ENCODE data around the gene KRTAP6-2.

DNA sequence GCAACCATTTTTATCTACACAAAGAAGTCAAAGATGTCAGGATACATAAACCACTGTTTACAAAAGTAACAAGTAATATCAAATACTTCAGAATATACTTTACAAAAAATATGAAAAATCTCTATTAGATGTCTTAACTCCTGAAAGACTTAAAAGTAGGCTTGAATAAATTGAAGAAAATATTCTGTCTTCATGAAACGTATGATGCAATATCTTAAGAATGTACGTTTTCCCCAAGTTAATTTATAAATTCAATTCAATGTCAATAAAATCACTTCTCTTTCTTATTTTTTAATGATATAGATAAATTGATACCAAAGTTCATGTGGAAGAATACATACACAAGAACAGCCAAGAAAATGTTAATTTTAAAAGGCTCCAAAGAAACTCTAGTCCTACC, 43.6 kb downstream of the KRTAP6-2 start:
- TF ChIP-seq CREB1 (CRISPR knock-in tag; IDR thresholded peaks at IDR 0.05; ENCODE audit: low read depth) (no peak), CTCF (conservative IDR thresholded peaks at IDR 0.05; ENCODE audit: low read depth in 2 of 2) (no peak), POLR2AphosphoS5 (IDR thresholded peaks at IDR 0.05; ENCODE audit: low read depth) (no peak), EZH2 (IDR thresholded peaks at IDR 0.05; ENCODE audit: low read depth, unreplicated experiment) (no peak), STAT1 (IDR thresholded peaks at IDR 0.05; ENCODE audit: unreplicated experiment) (no peak)
- TF ChIP-seq, protein P1, sequence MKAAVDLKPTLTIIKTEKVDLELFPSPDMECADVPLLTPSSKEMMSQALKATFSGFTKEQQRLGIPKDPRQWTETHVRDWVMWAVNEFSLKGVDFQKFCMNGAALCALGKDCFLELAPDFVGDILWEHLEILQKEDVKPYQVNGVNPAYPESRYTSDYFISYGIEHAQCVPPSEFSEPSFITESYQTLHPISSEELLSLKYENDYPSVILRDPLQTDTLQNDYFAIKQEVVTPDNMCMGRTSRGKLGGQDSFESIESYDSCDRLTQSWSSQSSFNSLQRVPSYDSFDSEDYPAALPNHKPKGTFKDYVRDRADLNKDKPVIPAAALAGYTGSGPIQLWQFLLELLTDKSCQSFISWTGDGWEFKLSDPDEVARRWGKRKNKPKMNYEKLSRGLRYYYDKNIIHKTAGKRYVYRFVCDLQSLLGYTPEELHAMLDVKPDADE (IDR thresholded peaks at IDR 0.05): no peak

Data from GM23338 (cell line).